GM21786 (cell line): ENCODE data around the gene ZNF619.

ENCODE experiments used
- ATAC-seq: cut with Tn5 transposase; IDR thresholded peaks from one replicate; pipeline ENCODE4 v1.9.1; 2021; ENCODE audit not compliant: unreplicated experiment

The ZNF619 gene

GRCh38 chr3:40524568-40525285, 47.8 kb downstream of the ZNF619 start, which contains the start of gene ZNF621:
ZNF621 (plus strand) TSS chr3:40524960; CDS start chr3:40525841, 881 bp downstream.
- peak; percentile 96 for ATAC-seq

- no peak for ATAC-seq
These were observed 51.5 kb downstream of the ZNF619 start for GRCh38 chr3:40528426-40528825.

DNA sequence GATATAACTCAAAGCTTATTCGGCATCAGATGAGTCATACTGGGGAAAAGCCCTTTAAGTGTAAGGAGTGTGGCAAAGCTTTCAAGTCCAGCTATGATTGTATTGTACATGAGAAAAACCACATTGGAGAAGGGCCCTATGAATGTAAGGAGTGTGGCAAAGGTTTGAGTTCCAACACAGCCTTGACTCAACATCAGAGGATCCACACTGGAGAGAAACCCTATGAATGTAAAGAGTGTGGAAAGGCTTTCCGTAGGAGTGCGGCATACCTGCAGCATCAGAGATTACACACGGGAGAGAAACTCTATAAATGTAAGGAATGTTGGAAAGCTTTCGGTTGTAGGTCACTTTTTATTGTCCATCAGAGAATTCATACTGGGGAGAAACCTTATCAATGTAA, 55.3 kb downstream of the ZNF619 start:
- no peak for ATAC-seq

DNA sequence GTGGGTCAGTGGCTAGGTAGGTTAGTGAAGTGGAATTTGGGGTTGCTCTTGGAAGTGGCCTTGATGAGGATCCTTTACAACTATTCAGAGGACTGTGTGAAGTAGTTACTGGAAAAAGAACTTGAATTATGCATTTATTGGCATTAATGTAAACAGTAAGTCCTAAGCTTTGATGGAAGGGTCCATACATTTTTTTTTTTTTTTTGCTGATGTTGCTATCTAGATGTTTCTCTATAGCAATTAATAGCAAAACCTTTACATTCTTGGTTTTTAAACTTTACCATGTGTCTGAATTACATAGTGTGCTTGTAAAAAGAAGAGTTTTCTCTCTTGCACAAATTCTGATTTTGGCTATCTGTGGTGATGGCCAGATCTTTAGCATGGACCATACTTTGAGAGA, 57.4 kb downstream of the ZNF619 start:
- no peak for ATAC-seq
